Measurements from ENCODE around the gene NOX5.
"Not testable (repeated sequence)": the region's sequence is repeated elsewhere in the genome, so short reads cannot be mapped to it uniquely, and the experiment has no call there.

The NOX5 gene

GRCh38 chr15:69061414-69061842, 46.9 kb downstream of the NOX5 start:
- Histone ChIP-seq H3K36me3 (ENCODE audit: control insufficient read depth in 1 of 2, insufficient read depth in 2 of 2, low read length in 2 of 2) (no peaks in the 10 kb centered on the region), H3K4me1 (ENCODE audit: control insufficient read depth in 1 of 2, insufficient read depth in 2 of 2, low read length in 2 of 2) (peaks cover 0 to 7% of the 10 kb centered on the region in 2 donors), H3K27ac (ENCODE audit: low read length) (no peak overlapping the region), H3K4me3 (ENCODE audit: low read depth in 1 of 2, low read length in 2 of 2) (no peak overlapping the region), H3K27me3 (ENCODE audit: low read depth, low read length) (no peaks in the 10 kb centered on the region), H3K9me3 (ENCODE audit: control insufficient read depth in 1 of 2, low read length in 2 of 2) (no peaks in the 10 kb centered on the region)

DNA sequence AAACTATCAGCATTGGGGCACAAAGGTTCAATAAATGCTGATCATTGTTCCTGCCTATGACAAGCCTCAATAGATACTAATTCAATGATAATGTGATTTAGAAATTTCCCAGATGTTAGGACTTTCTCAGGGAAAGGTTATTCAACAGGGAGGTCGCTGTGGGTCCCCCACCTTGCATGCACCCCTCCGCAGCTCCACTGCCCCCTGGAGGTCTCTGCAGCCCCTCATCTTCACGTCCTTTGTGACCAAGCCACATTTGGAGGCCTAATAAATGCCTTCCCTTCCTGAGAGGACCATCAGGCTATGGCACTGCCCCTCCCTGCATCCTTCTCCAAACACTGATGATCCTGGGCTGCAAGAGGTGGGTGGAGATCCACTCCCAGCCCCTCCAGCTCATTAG, 50.2 kb downstream of the NOX5 start:
- Histone ChIP-seq H3K27me3 (ENCODE audit: low read depth, low read length) (no peaks in the 10 kb centered on the region), H3K36me3 (ENCODE audit: control insufficient read depth in 1 of 2, insufficient read depth in 2 of 2, low read length in 2 of 2) (no peaks in the 10 kb centered on the region), H3K27ac (ENCODE audit: low read length) (no peak overlapping the region), H3K4me1 (ENCODE audit: control insufficient read depth in 1 of 2, insufficient read depth in 2 of 2, low read length in 2 of 2) (peaks cover 0 to 7% of the 10 kb centered on the region in 2 donors), H3K9me3 (ENCODE audit: control insufficient read depth in 1 of 2, low read length in 2 of 2) (no peaks in the 10 kb centered on the region), H3K4me3 (ENCODE audit: low read depth in 1 of 2, low read length in 2 of 2) (no peak overlapping the region)

GRCh38 chr15:69066007-69066995, 51.8 kb downstream of the NOX5 start:
- H3K4me1 ChIP-seq (ENCODE audit: control insufficient read depth in 1 of 2, insufficient read depth in 2 of 2, low read length in 2 of 2): no peaks in the 10 kb centered on the region
- peaks cover 0 to 6% of the 10 kb centered on the region in 2 donors for H3K9me3 ChIP-seq (ENCODE audit: control insufficient read depth in 1 of 2, low read length in 2 of 2)
- no peaks in the 10 kb centered on the region for H3K27me3 ChIP-seq (ENCODE audit: low read depth, low read length)
- H3K36me3 ChIP-seq (ENCODE audit: control insufficient read depth in 1 of 2, insufficient read depth in 2 of 2, low read length in 2 of 2): no peaks in the 10 kb centered on the region
- H3K27ac ChIP-seq (ENCODE audit: low read length): no peak overlapping the region
- no peak overlapping the region for H3K4me3 ChIP-seq (ENCODE audit: low read depth in 1 of 2, low read length in 2 of 2)

- Histone ChIP-seq H3K36me3 (ENCODE audit: control insufficient read depth in 1 of 2, insufficient read depth in 2 of 2, low read length in 2 of 2) (no peaks in the 10 kb centered on the region), H3K27me3 (ENCODE audit: low read depth, low read length) (no peaks in the 10 kb centered on the region), H3K9me3 (ENCODE audit: control insufficient read depth in 1 of 2, low read length in 2 of 2) (peaks cover 0 to 6% of the 10 kb centered on the region in 2 donors), H3K4me1 (ENCODE audit: control insufficient read depth in 1 of 2, insufficient read depth in 2 of 2, low read length in 2 of 2) (no peaks in the 10 kb centered on the region), H3K4me3 (ENCODE audit: low read depth in 1 of 2, low read length in 2 of 2) (no peak overlapping the region), H3K27ac (ENCODE audit: low read length) (no peak overlapping the region)
Measured at GRCh38 chr15:69067296-69067695, 52.8 kb downstream of the NOX5 start.

- Histone ChIP-seq H3K9me3 (ENCODE audit: control insufficient read depth in 1 of 2, low read length in 2 of 2) (peaks cover 0 to 6% of the 10 kb centered on the region in 2 donors), H3K4me1 (ENCODE audit: control insufficient read depth in 1 of 2, insufficient read depth in 2 of 2, low read length in 2 of 2) (no peaks in the 10 kb centered on the region), H3K36me3 (ENCODE audit: control insufficient read depth in 1 of 2, insufficient read depth in 2 of 2, low read length in 2 of 2) (no peaks in the 10 kb centered on the region), H3K27me3 (ENCODE audit: low read depth, low read length) (no peaks in the 10 kb centered on the region), H3K4me3 (ENCODE audit: low read depth in 1 of 2, low read length in 2 of 2) (no peak overlapping the region), H3K27ac (ENCODE audit: low read length) (no peak overlapping the region)
Measured at GRCh38 chr15:69068157-69068556, 53.7 kb downstream of the NOX5 start.

DNA sequence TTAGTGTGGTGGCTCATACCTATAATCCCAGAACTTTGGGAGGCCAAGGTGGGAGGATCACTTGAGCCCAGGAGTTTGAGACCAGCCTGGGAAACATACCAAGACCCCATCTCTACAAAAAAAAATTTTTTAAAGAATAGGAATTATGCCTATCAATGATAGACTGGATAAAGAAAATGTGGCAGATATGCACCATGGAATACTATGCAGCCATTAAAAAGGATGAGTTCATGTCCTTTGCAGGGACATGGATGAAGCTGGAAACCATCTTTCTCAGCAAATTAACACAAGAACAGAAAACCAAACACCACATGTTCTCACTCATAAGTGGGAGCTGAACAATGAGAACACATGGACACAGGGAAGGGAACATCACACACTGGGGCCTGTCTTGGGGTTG, 54.8 kb downstream of the NOX5 start:
- H3K9me3 ChIP-seq (ENCODE audit: control insufficient read depth in 1 of 2, low read length in 2 of 2); H3K4me1 ChIP-seq (ENCODE audit: control insufficient read depth in 1 of 2, insufficient read depth in 2 of 2, low read length in 2 of 2); H3K27me3 ChIP-seq (ENCODE audit: low read depth, low read length); H3K4me3 ChIP-seq (ENCODE audit: low read depth in 1 of 2, low read length in 2 of 2); H3K36me3 ChIP-seq (ENCODE audit: control insufficient read depth in 1 of 2, insufficient read depth in 2 of 2, low read length in 2 of 2); H3K27ac ChIP-seq (ENCODE audit: low read length): not testable (repeated sequence)

- Histone ChIP-seq H3K9me3 (ENCODE audit: control insufficient read depth in 1 of 2, low read length in 2 of 2) (peaks cover 0 to 6% of the 10 kb centered on the region in 2 donors), H3K36me3 (ENCODE audit: control insufficient read depth in 1 of 2, insufficient read depth in 2 of 2, low read length in 2 of 2) (no peaks in the 10 kb centered on the region)
Measured at GRCh38 chr15:69069996-69070395, 55.5 kb downstream of the NOX5 start.

GRCh38 chr15:69070396-69070795, 55.9 kb downstream of the NOX5 start:
- Histone ChIP-seq H3K27ac (ENCODE audit: low read length) (no peak overlapping the region), H3K36me3 (ENCODE audit: control insufficient read depth in 1 of 2, insufficient read depth in 2 of 2, low read length in 2 of 2) (no peaks in the 10 kb centered on the region), H3K9me3 (ENCODE audit: control insufficient read depth in 1 of 2, low read length in 2 of 2) (peaks cover 0 to 6% of the 10 kb centered on the region in 2 donors), H3K4me3 (ENCODE audit: low read depth in 1 of 2, low read length in 2 of 2) (no peak overlapping the region), H3K27me3 (ENCODE audit: low read depth, low read length) (no peaks in the 10 kb centered on the region), H3K4me1 (ENCODE audit: control insufficient read depth in 1 of 2, insufficient read depth in 2 of 2, low read length in 2 of 2) (peaks cover 0 to 11% of the 10 kb centered on the region in 2 donors)

More at GRCh38 chr15:69069996-69070395, 55.5 kb downstream of the NOX5 start:
- Histone ChIP-seq H3K27ac (ENCODE audit: low read length) (no peak overlapping the region), H3K4me3 (ENCODE audit: low read depth in 1 of 2, low read length in 2 of 2) (no peak overlapping the region), H3K27me3 (ENCODE audit: low read depth, low read length) (no peaks in the 10 kb centered on the region), H3K4me1 (ENCODE audit: control insufficient read depth in 1 of 2, insufficient read depth in 2 of 2, low read length in 2 of 2) (peaks cover 0 to 11% of the 10 kb centered on the region in 2 donors)

DNA sequence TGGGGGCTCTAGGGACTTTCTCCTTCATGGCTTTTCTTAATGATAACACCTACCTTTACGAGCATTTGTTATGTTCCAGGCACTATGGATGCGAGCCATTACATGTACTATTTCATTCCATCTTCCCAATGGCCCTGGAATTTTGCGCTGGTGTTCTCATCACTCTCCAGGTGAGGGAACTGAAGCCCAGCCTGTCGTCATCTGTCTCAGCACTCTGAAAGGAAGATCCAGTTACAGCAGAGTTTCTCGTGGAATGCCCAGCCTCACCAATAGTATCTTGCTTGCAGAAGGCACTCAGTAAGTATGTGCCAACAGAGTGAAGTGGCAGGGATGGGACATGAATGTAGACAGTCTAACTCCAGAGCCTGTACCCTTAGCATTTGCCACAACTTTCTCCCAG, 56.8 kb downstream of the NOX5 start:
- Histone ChIP-seq H3K4me1 (ENCODE audit: control insufficient read depth in 1 of 2, insufficient read depth in 2 of 2, low read length in 2 of 2) (peaks cover 0 to 11% of the 10 kb centered on the region in 2 donors), H3K27ac (ENCODE audit: low read length) (no peak overlapping the region), H3K27me3 (ENCODE audit: low read depth, low read length) (no peaks in the 10 kb centered on the region), H3K36me3 (ENCODE audit: control insufficient read depth in 1 of 2, insufficient read depth in 2 of 2, low read length in 2 of 2) (no peaks in the 10 kb centered on the region), H3K9me3 (ENCODE audit: control insufficient read depth in 1 of 2, low read length in 2 of 2) (peaks cover 0 to 6% of the 10 kb centered on the region in 2 donors), H3K4me3 (ENCODE audit: low read depth in 1 of 2, low read length in 2 of 2) (no peak overlapping the region)

GRCh38 chr15:69072906-69073305, 58.4 kb downstream of the NOX5 start:
- H3K9me3 ChIP-seq (ENCODE audit: control insufficient read depth in 1 of 2, low read length in 2 of 2): peaks cover 0 to 6% of the 10 kb centered on the region in 2 donors
- H3K27ac ChIP-seq (ENCODE audit: low read length): no peak overlapping the region
- H3K4me1 ChIP-seq (ENCODE audit: control insufficient read depth in 1 of 2, insufficient read depth in 2 of 2, low read length in 2 of 2): peaks cover 0 to 11% of the 10 kb centered on the region in 2 donors
- H3K27me3 ChIP-seq (ENCODE audit: low read depth, low read length): no peaks in the 10 kb centered on the region
- H3K4me3 ChIP-seq (ENCODE audit: low read depth in 1 of 2, low read length in 2 of 2): no peak overlapping the region
- H3K36me3 ChIP-seq (ENCODE audit: control insufficient read depth in 1 of 2, insufficient read depth in 2 of 2, low read length in 2 of 2): no peaks in the 10 kb centered on the region

GRCh38 chr15:69074001-69074842, 59.7 kb downstream of the NOX5 start:
- Histone ChIP-seq H3K4me1 (ENCODE audit: control insufficient read depth in 1 of 2, insufficient read depth in 2 of 2, low read length in 2 of 2) (peaks cover 0 to 11% of the 10 kb centered on the region in 2 donors), H3K27me3 (ENCODE audit: low read depth, low read length) (no peaks in the 10 kb centered on the region), H3K27ac (ENCODE audit: low read length) (no peak overlapping the region), H3K36me3 (ENCODE audit: control insufficient read depth in 1 of 2, insufficient read depth in 2 of 2, low read length in 2 of 2) (no peaks in the 10 kb centered on the region), H3K9me3 (ENCODE audit: control insufficient read depth in 1 of 2, low read length in 2 of 2) (peaks cover 0 to 6% of the 10 kb centered on the region in 2 donors), H3K4me3 (ENCODE audit: low read depth in 1 of 2, low read length in 2 of 2) (peak overlapping the region; percentile 63 to 68)
